Caco-2 (cell line): Measurements from ENCODE around the gene LPA. TPM values are rescaled to one million over a fixed set of nuclear protein-coding genes. Genes with fewer than 3 reads are reported as not detected.

Experiments
- BruUV-seq: library from RNA; stranded (reverse); fragments of 400-500 nt; replicated peaks from 2 replicates; lab custom pipeline; 2021; lab: Mats Ljungman, UMichigan
- CTCF ChIA-PET: fragments of 300-600 bp; sonication (Branson Sonifier 250); formaldehyde crosslinking; loops from one replicate; lab custom pipeline; 2022; ENCODE audit warnings: antibody characterized with exemption; lab: Charles Lee
- POLR2A ChIA-PET: fragments of 300-600 bp; sonication (Branson Sonifier 250); formaldehyde crosslinking; loops from one replicate; lab custom pipeline; 2022; ENCODE audit warnings: antibody characterized with exemption; lab: Charles Lee
- DNase-seq, 2 experiments: peaks; one replicate each; pipeline versions ENCODE4 v3.0.0 to v3.0.0-alpha.2; 2020 to 2022
- H3K27me3 ChIP-seq: replicated peaks from 2 replicates; pipeline ENCODE4 v1.6.0; 2011; ENCODE audit warnings: low read length; ENCODE audit not compliant: control insufficient read depth, insufficient read depth
- H3K36me3 ChIP-seq: 2 replicates; pipeline ENCODE4 v1.5.1; 2011; ENCODE audit warnings: low read length; ENCODE audit not compliant: control insufficient read depth, insufficient read depth
- H3K4me1 ChIP-seq: fragments of 250-450 bp; sonication (Bioruptor Pico); 2 replicates; pipeline ENCODE4 v1.5.1; 2020; ENCODE audit warnings: mild to moderate bottlenecking
- H3K4me3 ChIP-seq: 2 replicates; pipeline ENCODE4 v1.5.1; 2011; ENCODE audit warnings: low read depth, mild to moderate bottlenecking, control low read depth, low read length
- H3K9me3 ChIP-seq: fragments of 250-450 bp; sonication (Bioruptor Pico); 2 replicates; pipeline ENCODE4 v1.5.1; 2020; ENCODE audit warnings: mild to moderate bottlenecking, moderate library complexity
- H3K27ac Mint-ChIP-seq: one replicate; pipeline ENCODE4 v1.8.0; 2022; ENCODE audit warnings: mixed read lengths; ENCODE audit not compliant: unreplicated experiment
- H3K27me3 Mint-ChIP-seq: one replicate; pipeline ENCODE4 v1.8.0; 2022; ENCODE audit warnings: mixed read lengths; ENCODE audit not compliant: insufficient read depth, unreplicated experiment
- H3K36me3 Mint-ChIP-seq: one replicate; pipeline ENCODE4 v1.8.0; 2022; ENCODE audit warnings: mild to moderate bottlenecking, mixed read lengths; ENCODE audit not compliant: insufficient read depth, unreplicated experiment
- H3K4me1 Mint-ChIP-seq: one replicate; pipeline ENCODE4 v1.8.0; 2022; ENCODE audit warnings: low read depth, mixed read lengths; ENCODE audit not compliant: unreplicated experiment
- H3K4me3 Mint-ChIP-seq: one replicate; pipeline ENCODE4 v1.8.0; 2022; ENCODE audit warnings: mild to moderate bottlenecking, moderate library complexity, mixed read lengths; ENCODE audit not compliant: unreplicated experiment
- H3K9me3 Mint-ChIP-seq: one replicate; pipeline ENCODE4 v1.8.0; 2022; ENCODE audit warnings: mixed read lengths; ENCODE audit not compliant: unreplicated experiment
- CTCF ChIP-seq, 2 experiments: fragments of 200-600 bp in 1 of 2; IDR thresholded peaks; 1 replicate in 1 of 2; 2 replicates in 1 of 2; pipeline versions ENCODE4 v1.5.1 to v1.8.0; 2011 to 2022; ENCODE audit warnings: antibody characterized with exemption in 1 of 2, control low read depth in 1 of 2, inconsistent platforms in 1 of 2, low read depth in 1 of 2, low read length in 1 of 2, mild to moderate bottlenecking in 1 of 2, moderate library complexity in 1 of 2; ENCODE audit not compliant: insufficient read depth in 1 of 2, severe bottlenecking in 1 of 2, unreplicated experiment in 1 of 2
- intact Hi-C: fragments of 100-400 bp; cut with micrococcal nuclease; formaldehyde crosslinking; loops from one replicate; pipeline ENCODE4 v1.10.0; 2022; ENCODE audit not compliant: unreplicated experiment
- total RNA-seq: library from RNA; stranded (reverse); gene quantifications from 2 replicates; pipeline ENCODE4 v1.2.3, GENCODE V29; 2022

Gene LPA
- total RNA-seq, 1 experiment from 2014 or later, result not detected

DNA sequence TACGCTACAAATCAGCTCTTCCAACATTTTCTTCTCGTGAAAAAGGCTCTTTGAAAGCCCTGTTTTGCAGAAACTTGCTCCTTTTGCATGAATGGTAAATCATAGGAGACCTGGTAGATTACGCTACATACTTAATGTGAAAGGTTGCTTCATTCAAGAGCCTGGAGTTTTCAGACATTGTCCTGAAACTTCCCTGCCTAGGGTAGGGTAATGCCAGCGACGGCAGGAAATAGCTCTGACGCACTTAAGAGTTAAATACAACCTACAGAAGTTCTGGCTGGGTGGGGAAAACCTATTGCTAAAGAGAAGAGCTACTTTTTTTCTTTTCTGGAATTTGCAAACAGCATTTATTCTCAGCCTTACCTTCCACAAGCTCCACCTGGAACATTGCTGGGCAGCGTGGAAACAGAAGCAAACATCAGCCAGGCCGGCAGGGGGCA is 144.5 kb downstream of the LPA start:
- CTCF ChIA-PET, result interaction anchor here (1.0 to 2.4 kb wide), 2 partner anchors 14 to 656 kb away, joined by 3 to 29 read pairs; no protein-coding TSS in a partner anchor
- Histone ChIP-seq H3K27me3 (no peaks in the 10 kb centered on the region; the same call in 1 of the 2 replicates), H3K36me3 (no peaks in the 10 kb centered on the region), H3K4me3 (peak overlapping the region; percentile 49), H3K9me3 (no peaks in the 10 kb centered on the region), H3K4me1 (no peaks in the 10 kb centered on the region)
- H3K4me3 Mint-ChIP-seq, result peak overlapping the region; percentile 96
- H3K4me1 Mint-ChIP-seq, result no peaks in the 10 kb centered on the region
- POLR2A ChIA-PET, result no interaction called here
- H3K36me3 Mint-ChIP-seq, result no peaks in the 10 kb centered on the region
- no peak for DNase-seq
- no TSS peak for BruUV-seq
- H3K27ac Mint-ChIP-seq, result no peak overlapping the region
- no peaks in the 10 kb centered on the region for H3K9me3 Mint-ChIP-seq
- H3K27me3 Mint-ChIP-seq, result peaks cover 6% of the 10 kb centered on the region
- peak; percentile 89 to 93 for TF ChIP-seq CTCF (IDR thresholded peaks at IDR 0.05; ENCODE audit: insufficient read depth in 1 of 2, low read depth in 1 of 2, low read length in 1 of 2, severe bottlenecking in 1 of 2, unreplicated experiment in 1 of 2)
- intact Hi-C loops, result loop anchor here (1.0 kb wide), 2 partner anchors 15 to 149 kb away; no protein-coding TSS in a partner anchor

DNA sequence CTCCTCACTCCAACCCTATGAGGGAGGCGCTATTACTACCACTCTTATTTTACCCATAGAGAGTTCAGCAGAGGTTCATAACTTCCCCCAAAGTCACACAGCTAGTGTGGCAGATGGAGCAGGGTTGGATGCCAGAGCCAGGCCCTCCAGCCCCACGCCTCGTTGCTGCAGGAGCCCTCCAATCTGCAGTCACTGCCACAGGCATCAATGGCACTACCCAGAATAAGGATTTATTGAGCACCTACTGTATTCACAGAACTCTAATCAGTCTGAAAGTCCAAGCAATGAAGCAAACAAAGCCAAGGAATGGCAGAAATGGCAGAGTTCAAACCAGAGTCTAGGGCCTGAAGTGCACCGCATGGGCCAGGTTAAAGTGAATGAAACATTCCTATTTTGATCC is 144.9 kb downstream of the LPA start:
- Histone ChIP-seq H3K9me3 (no peaks in the 10 kb centered on the region), H3K4me1 (no peaks in the 10 kb centered on the region), H3K4me3 (no peak overlapping the region), H3K36me3 (no peaks in the 10 kb centered on the region), H3K27me3 (no peaks in the 10 kb centered on the region; the same call in 1 of the 2 replicates)
- intact Hi-C loops, result no loop called here
- POLR2A ChIA-PET, result no interaction called here
- CTCF ChIA-PET, result interaction anchor here (1.0 to 2.4 kb wide), 2 partner anchors 15 to 656 kb away, joined by 3 to 29 read pairs; no protein-coding TSS in a partner anchor
- H3K9me3 Mint-ChIP-seq, result no peaks in the 10 kb centered on the region
- no peak for TF ChIP-seq CTCF (IDR thresholded peaks at IDR 0.05; ENCODE audit: insufficient read depth in 1 of 2, low read depth in 1 of 2, low read length in 1 of 2, severe bottlenecking in 1 of 2, unreplicated experiment in 1 of 2)
- H3K36me3 Mint-ChIP-seq, result no peaks in the 10 kb centered on the region
- no peaks in the 10 kb centered on the region for H3K4me1 Mint-ChIP-seq
- BruUV-seq, result TSS peak; percentile 55
- H3K27me3 Mint-ChIP-seq, result peaks cover 6% of the 10 kb centered on the region
- H3K27ac Mint-ChIP-seq, result no peak overlapping the region
- no peak overlapping the region for H3K4me3 Mint-ChIP-seq
- DNase-seq, result no peak

GRCh38 chr6:160513836-160514235 is 150.2 kb downstream of the LPA start:
- Mint-ChIP-seq H3K4me1 (no peaks in the 10 kb centered on the region), H3K27ac (no peak overlapping the region), H3K9me3 (no peaks in the 10 kb centered on the region), H3K36me3 (no peaks in the 10 kb centered on the region), H3K27me3 (peaks cover 9% of the 10 kb centered on the region), H3K4me3 (no peak overlapping the region)
- CTCF ChIA-PET, result no interaction called here
- POLR2A ChIA-PET, result no interaction called here
- Histone ChIP-seq H3K9me3 (no peaks in the 10 kb centered on the region), H3K27me3 (no peaks in the 10 kb centered on the region), H3K4me3 (no peak overlapping the region), H3K36me3 (no peaks in the 10 kb centered on the region), H3K4me1 (no peaks in the 10 kb centered on the region)
- intact Hi-C loops, result no loop called here
- no TSS peak for BruUV-seq
- DNase-seq, result no peak
- no peak for TF ChIP-seq CTCF (IDR thresholded peaks at IDR 0.05; ENCODE audit: insufficient read depth in 1 of 2, low read depth in 1 of 2, low read length in 1 of 2, severe bottlenecking in 1 of 2, unreplicated experiment in 1 of 2)
